Astrocyte (in vitro differentiated cells and primary cell): ENCODE results near the gene MIA.
"Not testable (repeated sequence)": the region's sequence is repeated elsewhere in the genome, so short reads cannot be mapped to it uniquely, and the experiment has no call there.

Source experiments
- EZH2 ChIP-seq: IDR thresholded peaks from 2 replicates; pipeline ENCODE4 v1.6.1; 2012; ENCODE audit warnings: mild to moderate bottlenecking, low read length, inconsistent platforms; ENCODE audit not compliant: insufficient read depth
- TF ChIP-seq, protein P1 (sequence below): IDR thresholded peaks from 2 replicates; pipeline ENCODE4 v1.5.1; 2011; ENCODE audit warnings: low read depth, mild to moderate bottlenecking, inconsistent platforms, low read length, moderate library complexity; ENCODE audit not compliant: insufficient read depth

DNA sequence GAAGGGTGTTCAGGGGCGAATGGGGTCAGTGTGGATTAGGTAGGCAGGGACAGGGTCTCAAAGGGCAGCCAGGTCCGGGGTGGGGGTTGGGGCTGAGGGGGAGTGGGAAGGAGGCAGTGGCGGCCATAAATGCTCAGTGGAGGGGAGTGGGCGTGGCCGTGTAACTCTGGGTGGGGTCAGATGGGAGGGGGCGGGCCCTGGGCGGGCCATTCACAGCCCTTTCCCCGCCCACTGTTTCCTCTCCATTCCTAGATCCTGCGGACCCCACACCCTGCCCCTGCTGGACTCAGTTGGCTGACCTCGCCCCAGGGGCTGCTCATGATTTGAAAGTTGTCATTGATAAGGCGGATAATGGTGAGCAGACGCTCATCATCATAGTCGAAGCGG is 51.0 kb downstream of the MIA start:
- not testable (repeated sequence) for TF ChIP-seq EZH2
- TF ChIP-seq, protein P1, sequence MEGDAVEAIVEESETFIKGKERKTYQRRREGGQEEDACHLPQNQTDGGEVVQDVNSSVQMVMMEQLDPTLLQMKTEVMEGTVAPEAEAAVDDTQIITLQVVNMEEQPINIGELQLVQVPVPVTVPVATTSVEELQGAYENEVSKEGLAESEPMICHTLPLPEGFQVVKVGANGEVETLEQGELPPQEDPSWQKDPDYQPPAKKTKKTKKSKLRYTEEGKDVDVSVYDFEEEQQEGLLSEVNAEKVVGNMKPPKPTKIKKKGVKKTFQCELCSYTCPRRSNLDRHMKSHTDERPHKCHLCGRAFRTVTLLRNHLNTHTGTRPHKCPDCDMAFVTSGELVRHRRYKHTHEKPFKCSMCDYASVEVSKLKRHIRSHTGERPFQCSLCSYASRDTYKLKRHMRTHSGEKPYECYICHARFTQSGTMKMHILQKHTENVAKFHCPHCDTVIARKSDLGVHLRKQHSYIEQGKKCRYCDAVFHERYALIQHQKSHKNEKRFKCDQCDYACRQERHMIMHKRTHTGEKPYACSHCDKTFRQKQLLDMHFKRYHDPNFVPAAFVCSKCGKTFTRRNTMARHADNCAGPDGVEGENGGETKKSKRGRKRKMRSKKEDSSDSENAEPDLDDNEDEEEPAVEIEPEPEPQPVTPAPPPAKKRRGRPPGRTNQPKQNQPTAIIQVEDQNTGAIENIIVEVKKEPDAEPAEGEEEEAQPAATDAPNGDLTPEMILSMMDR = not testable (repeated sequence)
